Spleen (tissue), 11 donors: ENCODE data around the gene MYO3A. TPM values are rescaled to one million over a fixed set of nuclear protein-coding genes. Genes with fewer than 3 reads are reported as not detected.
"Not testable (repeated sequence)": the region's sequence is repeated elsewhere in the genome, so short reads cannot be mapped to it uniquely, and the experiment has no call there.

ENCODE experiments used
- DNase-seq: peaks from one replicate; pipeline ENCODE4 v3.0.0-alpha.2; 2020
- H3K27ac ChIP-seq, 8 donors: fragments of 200-600 bp; sonication (generic) in 7 of 8; 1 replicate in 4 of 8; 2 replicates in 4 of 8; pipeline versions ENCODE4 v1.5.0 to v1.8.0; 2016 to 2021; ENCODE audit warnings: inconsistent platforms in 4 of 8, mild to moderate bottlenecking in 4 of 8, moderate library complexity in 1 of 8
- H3K27me3 ChIP-seq, 7 donors: fragments of 200-600 bp; sonication (generic) in 6 of 7; replicated peaks in 1 of 7; 1 replicate in 4 of 7; 2 replicates in 3 of 7; pipeline versions ENCODE4 v1.5.0 to v1.8.0; 2016 to 2021; ENCODE audit warnings: inconsistent platforms in 3 of 7, mild to moderate bottlenecking in 1 of 7
- H3K36me3 ChIP-seq, 6 donors: fragments of 200-600 bp; sonication (generic) in 5 of 6; 1 replicate in 4 of 6; 2 replicates in 2 of 6; pipeline versions ENCODE4 v1.5.0 to v1.8.0; 2016 to 2021; ENCODE audit warnings: inconsistent platforms in 2 of 6
- H3K4me1 ChIP-seq, 6 donors: fragments of 200-600 bp; sonication (generic) in 5 of 6; 1 replicate in 3 of 6; 2 replicates in 3 of 6; pipeline versions ENCODE4 v1.5.0 to v1.8.0; 2016 to 2021; ENCODE audit warnings: inconsistent platforms in 3 of 6
- H3K4me3 ChIP-seq, 8 donors: fragments of 200-600 bp; sonication (generic) in 7 of 8; 1 replicate in 4 of 8; 2 replicates in 4 of 8; pipeline versions ENCODE4 v1.5.0 to v1.8.0; 2016 to 2021; ENCODE audit warnings: inconsistent platforms in 4 of 8, mild to moderate bottlenecking in 4 of 8, moderate library complexity in 2 of 8
- H3K9me3 ChIP-seq, 8 donors: fragments of 200-600 bp; sonication (generic) in 7 of 8; 1 replicate in 4 of 8; 2 replicates in 4 of 8; pipeline versions ENCODE4 v1.5.0 to v1.8.0; 2016 to 2021; ENCODE audit warnings: inconsistent platforms in 4 of 8
- POLR2A ChIP-seq, 3 donors: fragments of 450-650 bp; IDR thresholded peaks; one replicate each; pipeline ENCODE4 v1.5.1; 2017; ENCODE audit warnings: antibody characterized with exemption in 3 of 3, mild to moderate bottlenecking in 1 of 3
- POLR2AphosphoS5 ChIP-seq, 3 donors: sonication (generic); formaldehyde crosslinking; IDR thresholded peaks; one replicate each; pipeline ENCODE4 v1.5.1; 2017; ENCODE audit warnings: antibody characterized with exemption in 3 of 3
- WGBS, 5 donors: extraction: QIAGEN DNeasy Blood & Tissue Kit in 3 of 5; methylation state at CpG; one replicate each; pipeline versions ENCODE4 v1.1.5 to v1.1.7; 2013 to 2018; 5-methylcytosine and 5-hydroxymethylcytosine counted together
- intact Hi-C: fragments of 100-400 bp; cut with DNase I; formaldehyde crosslinking; loops from one replicate; pipeline ENCODE4 v1.15.0; 2023; ENCODE audit warnings: low total_unique reads
- polyA plus RNA-seq, 3 donors: library from polyadenylated mRNA; stranded (reverse); fragments of 200-250 nt; gene quantifications; one replicate each; pipeline ENCODE4 v1.2.1, GENCODE V29; 2013
- total RNA-seq, 7 donors: library from RNA; depleted of rRNA in 3 of 7; stranded (reverse); fragments of >200 nt in 3 of 7; fragmentation: NEBNext Ultra II Directional in 4 of 7; extraction: Animal tissue kit (Norgen Biotek cat#: 25700) in 4 of 7; gene quantifications; one replicate each; pipeline versions ENCODE4 v1.1.0 to v1.2.1, GENCODE V29; 2016 to 2021
- TF ChIP-seq, protein P1 (sequence below), 11 experiments: fragments of 200-600 bp in 7 of 11; fragments of 450-650 bp in 4 of 11; sonication (generic) in 4 of 11; IDR thresholded peaks in 8 of 11; conservative IDR thresholded peaks in 3 of 11; 1 replicate in 7 of 11; 2 replicates in 4 of 11; pipeline versions ENCODE4 v1.4.0 to v1.8.0; 2016 to 2021; ENCODE audit warnings: antibody characterized with exemption in 11 of 11, inconsistent platforms in 4 of 11, mild to moderate bottlenecking in 1 of 11
- donor health status: healthy with polysubstance abuse.
- donor health status: DM: no; HTN: no; CAD: no; lungs with moderate emphysema.
- donor health status: DM: no; HTN: no; CAD: no.
- donor health status: Bipolar disorder and iron deficiency.
- donor health status: healthy.
- donor health status: DM: no; HTN: no; CAD: no.
- donor health status: DM: yes; HTN: yes; CAD: no.

MYO3A gene
- total and polyA plus RNA-seq, 10 donors, result 0.09 to 1.3 (median 0.34) TPM; not detected in 1

DNA sequence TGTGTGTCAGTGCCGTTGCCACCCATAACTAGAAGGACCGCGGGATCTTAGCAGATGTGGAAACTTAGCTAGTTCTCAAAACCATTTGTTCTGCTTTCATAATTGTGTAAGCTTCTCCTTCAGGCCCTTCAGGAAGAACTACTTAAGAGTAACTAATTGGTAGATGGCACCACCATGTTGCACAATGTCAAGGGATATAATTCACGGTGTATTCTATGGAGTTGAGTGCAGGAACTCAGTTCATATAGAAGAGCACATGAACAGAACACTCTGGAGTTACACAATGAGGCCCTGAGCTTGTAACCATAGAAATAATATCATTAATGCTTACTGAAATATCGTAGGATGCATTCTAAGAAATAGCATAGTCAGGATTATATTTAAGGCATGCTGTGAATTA is 156.0 kb downstream of the MYO3A start:
- no peak overlapping the region for H3K4me3 ChIP-seq
- H3K27ac ChIP-seq, result no peak overlapping the region
- H3K4me1 ChIP-seq, result no peaks in the 10 kb centered on the region
- no peaks in the 10 kb centered on the region for H3K36me3 ChIP-seq
- no peak for DNase-seq
- intact Hi-C loops, result no loop called here
- TF ChIP-seq POLR2AphosphoS5 (IDR thresholded peaks at IDR 0.05) (no peak), POLR2A (IDR thresholded peaks at IDR 0.05) (no peak)
- TF ChIP-seq, protein P1, sequence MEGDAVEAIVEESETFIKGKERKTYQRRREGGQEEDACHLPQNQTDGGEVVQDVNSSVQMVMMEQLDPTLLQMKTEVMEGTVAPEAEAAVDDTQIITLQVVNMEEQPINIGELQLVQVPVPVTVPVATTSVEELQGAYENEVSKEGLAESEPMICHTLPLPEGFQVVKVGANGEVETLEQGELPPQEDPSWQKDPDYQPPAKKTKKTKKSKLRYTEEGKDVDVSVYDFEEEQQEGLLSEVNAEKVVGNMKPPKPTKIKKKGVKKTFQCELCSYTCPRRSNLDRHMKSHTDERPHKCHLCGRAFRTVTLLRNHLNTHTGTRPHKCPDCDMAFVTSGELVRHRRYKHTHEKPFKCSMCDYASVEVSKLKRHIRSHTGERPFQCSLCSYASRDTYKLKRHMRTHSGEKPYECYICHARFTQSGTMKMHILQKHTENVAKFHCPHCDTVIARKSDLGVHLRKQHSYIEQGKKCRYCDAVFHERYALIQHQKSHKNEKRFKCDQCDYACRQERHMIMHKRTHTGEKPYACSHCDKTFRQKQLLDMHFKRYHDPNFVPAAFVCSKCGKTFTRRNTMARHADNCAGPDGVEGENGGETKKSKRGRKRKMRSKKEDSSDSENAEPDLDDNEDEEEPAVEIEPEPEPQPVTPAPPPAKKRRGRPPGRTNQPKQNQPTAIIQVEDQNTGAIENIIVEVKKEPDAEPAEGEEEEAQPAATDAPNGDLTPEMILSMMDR (IDR thresholded peaks at IDR 0.05 in 8 of 11, conservative IDR thresholded peaks at IDR 0.05 in 3 of 11), result no peak
- no peaks in the 10 kb centered on the region for H3K27me3 ChIP-seq
- 72 to 87% (median 81%) methylated on average over 5 of the region's 5 CpGs for WGBS, 5 donors
- no peaks in the 10 kb centered on the region for H3K9me3 ChIP-seq

DNA sequence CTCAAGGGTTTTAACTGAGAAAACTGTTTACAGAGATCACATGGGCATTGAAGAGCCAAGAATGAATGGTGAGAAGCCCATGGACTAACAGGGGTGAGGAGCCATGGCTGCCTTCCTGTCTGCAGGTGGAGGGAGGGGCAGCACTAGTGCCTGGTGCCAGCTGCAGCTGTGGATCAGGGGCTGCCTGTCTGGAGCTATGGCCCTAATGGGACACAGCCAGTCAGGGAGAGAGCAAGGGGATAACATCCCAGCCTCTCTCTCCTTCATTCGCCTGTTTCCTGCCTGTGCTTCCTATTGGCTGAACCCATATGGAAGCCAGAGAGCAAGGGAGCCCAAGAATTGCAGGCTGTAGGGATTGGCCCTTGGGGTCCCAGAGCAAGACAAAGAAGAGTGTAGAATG is 156.7 kb downstream of the MYO3A start:
- 75 to 96% (median 90%) methylated on average over 1 of the region's 1 CpG for WGBS, 5 donors
- Histone ChIP-seq H3K9me3 (no peaks in the 10 kb centered on the region), H3K27me3 (no peaks in the 10 kb centered on the region), H3K27ac (no peak overlapping the region), H3K4me3 (no peak overlapping the region), H3K4me1 (no peaks in the 10 kb centered on the region), H3K36me3 (no peaks in the 10 kb centered on the region)
- intact Hi-C loops, result no loop called here
- DNase-seq, result no peak
- TF ChIP-seq POLR2A (IDR thresholded peaks at IDR 0.05) (no peak), POLR2AphosphoS5 (IDR thresholded peaks at IDR 0.05) (no peak)
- TF ChIP-seq, protein P1 (IDR thresholded peaks at IDR 0.05 in 8 of 11, conservative IDR thresholded peaks at IDR 0.05 in 3 of 11), result no peak

DNA sequence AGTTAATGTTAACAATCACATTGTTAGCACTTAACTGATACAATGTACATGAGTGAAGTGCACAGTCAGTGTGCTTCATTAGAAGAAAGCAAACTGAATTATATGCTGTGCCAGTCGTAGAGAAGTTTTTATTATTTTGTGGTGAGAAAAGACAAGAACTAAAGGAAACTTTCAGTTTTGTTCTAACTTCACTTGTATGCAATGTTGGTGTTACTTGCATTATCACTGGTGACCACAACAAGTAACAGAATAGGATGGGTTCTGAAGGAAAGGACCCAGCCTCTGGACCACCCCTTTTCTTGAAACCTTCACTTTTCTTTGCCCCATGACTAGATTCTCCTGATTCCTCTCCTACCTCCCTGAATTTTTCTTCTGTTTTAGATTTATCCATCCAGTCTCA is 159.2 kb downstream of the MYO3A start:
- Histone ChIP-seq H3K4me1 (no peaks in the 10 kb centered on the region), H3K9me3 (peaks cover 0 to 8% (median 2%) of the 10 kb centered on the region in 8 donors), H3K27ac (no peak overlapping the region), H3K4me3 (no peak overlapping the region), H3K36me3 (no peaks in the 10 kb centered on the region), H3K27me3 (no peaks in the 10 kb centered on the region)
- 47 to 68% (median 58%) methylated on average over 1 of the region's 1 CpG for WGBS, 5 donors
- TF ChIP-seq, protein P1 (IDR thresholded peaks at IDR 0.05 in 8 of 11, conservative IDR thresholded peaks at IDR 0.05 in 3 of 11), result no peak
- TF ChIP-seq POLR2A (IDR thresholded peaks at IDR 0.05), result no peak
- TF ChIP-seq POLR2AphosphoS5 (IDR thresholded peaks at IDR 0.05), result no peak
- intact Hi-C loops, result no loop called here
- no peak for DNase-seq

DNA sequence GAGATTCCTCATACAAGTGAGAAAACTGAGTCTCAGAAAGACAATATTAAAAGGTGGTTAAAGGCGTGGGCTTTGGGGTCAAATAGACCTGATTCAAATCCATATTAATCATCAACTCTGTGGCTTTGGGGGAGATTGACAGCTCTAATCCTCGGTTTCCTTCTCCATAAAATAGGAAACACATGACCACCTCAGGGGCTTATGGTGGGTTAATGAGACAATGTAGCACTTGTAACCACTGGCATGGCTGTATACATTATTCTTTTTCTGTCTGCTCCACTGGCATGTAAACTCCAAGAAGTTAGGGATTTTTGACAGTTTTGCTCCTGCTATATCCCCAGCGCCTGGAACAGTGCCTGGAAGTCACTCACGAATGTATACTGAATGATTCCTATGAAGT is 161.8 kb downstream of the MYO3A start:
- 49 to 59% (median 54%) methylated on average over 4 of the region's 4 CpGs for WGBS, 5 donors
- Histone ChIP-seq H3K9me3 (peaks cover 0 to 16% (median 2%) of the 10 kb centered on the region in 8 donors), H3K4me1 (no peaks in the 10 kb centered on the region), H3K36me3 (no peaks in the 10 kb centered on the region), H3K27me3 (no peaks in the 10 kb centered on the region), H3K27ac (no peak overlapping the region), H3K4me3 (no peak overlapping the region)
- no peak for DNase-seq
- intact Hi-C loops, result no loop called here
- no peak for TF ChIP-seq POLR2AphosphoS5 (IDR thresholded peaks at IDR 0.05)
- TF ChIP-seq, protein P1 (IDR thresholded peaks at IDR 0.05 in 8 of 11, conservative IDR thresholded peaks at IDR 0.05 in 3 of 11), result no peak
- TF ChIP-seq POLR2A (IDR thresholded peaks at IDR 0.05), result no peak

DNA sequence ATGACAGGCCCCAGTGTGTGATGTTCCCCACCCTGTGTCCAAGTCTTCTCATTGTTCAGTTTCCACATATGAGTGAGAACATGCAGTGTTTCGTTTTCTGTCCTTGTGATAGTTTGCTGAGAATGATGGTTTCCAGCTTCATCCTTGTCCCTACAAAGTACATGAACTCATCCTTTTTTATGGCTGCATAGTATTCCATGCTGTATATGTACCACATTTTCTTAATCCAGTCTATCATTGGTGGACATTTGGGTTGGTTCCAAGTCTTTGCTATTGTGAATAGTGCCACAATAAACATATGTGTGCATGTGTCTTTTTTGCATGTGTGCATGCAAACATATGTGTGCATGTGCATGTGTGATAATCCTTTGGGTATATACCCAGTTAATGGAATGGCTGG is 163.5 kb downstream of the MYO3A start:
- H3K4me3 ChIP-seq, H3K27me3 ChIP-seq, H3K27ac ChIP-seq, H3K4me1 ChIP-seq, DNase-seq, intact Hi-C loops, H3K36me3 ChIP-seq: not testable (repeated sequence)
- H3K9me3 ChIP-seq, result peaks cover 0 to 22% (median 2%) of the 10 kb centered on the region in 8 donors
- 65 to 88% (median 71%) methylated on average over 1 of the region's 1 CpG for WGBS, 5 donors
